HEK293T (cell line): ENCODE measurements around the gene GZMH.

Experiments used
- CTCF ChIA-PET: fragments of 350-600 bp; formaldehyde crosslinking; extraction: SDS; loops from one replicate; lab custom pipeline; 2021; ENCODE audit warnings: antibody characterized with exemption, inconsistent platforms; lab: Yijun Ruan, JAX
- POLR2A ChIA-PET: fragments of 350-600 bp; formaldehyde crosslinking; extraction: SDS; loops from one replicate; lab custom pipeline; 2020; ENCODE audit warnings: antibody characterized with exemption, inconsistent platforms; lab: Yijun Ruan, JAX
- DNase-seq: peaks from one replicate; pipeline ENCODE4 v3.0.0; 2012; ENCODE audit warnings: mixed read lengths; ENCODE audit errors: extremely low spot score
- ARNT ChIP-seq: fragments of 450-650 bp; IDR thresholded peaks from 2 replicates; pipeline ENCODE4 v1.6.1; 2017; ENCODE audit warnings: mild to moderate bottlenecking
- BHLHE40 ChIP-seq: fragments of 450-650 bp; IDR thresholded peaks from 2 replicates; pipeline ENCODE4 v1.6.1; 2016; ENCODE audit warnings: mild to moderate bottlenecking, moderate library complexity, borderline replicate concordance
- CTBP1 ChIP-seq: fragments of 450-650 bp; IDR thresholded peaks from 2 replicates; pipeline ENCODE4 v1.6.1; 2016; ENCODE audit warnings: borderline replicate concordance
- ELF4 ChIP-seq: fragments of 450-650 bp; IDR thresholded peaks from 2 replicates; pipeline ENCODE4 v1.6.1; 2017; ENCODE audit warnings: antibody characterized with exemption
- FOXA1 ChIP-seq: fragments of 450-650 bp; IDR thresholded peaks from 2 replicates; pipeline ENCODE4 v1.6.1; 2016; ENCODE audit warnings: mild to moderate bottlenecking
- FOXK2 ChIP-seq: fragments of 450-650 bp; IDR thresholded peaks from 2 replicates; pipeline ENCODE4 v1.6.1; 2016; ENCODE audit warnings: mild to moderate bottlenecking
- FOXM1 ChIP-seq: fragments of 450-650 bp; IDR thresholded peaks from 2 replicates; pipeline ENCODE4 v1.6.1; 2017; ENCODE audit warnings: mild to moderate bottlenecking, borderline replicate concordance
- HDGF ChIP-seq: fragments of 450-650 bp; IDR thresholded peaks from 2 replicates; pipeline ENCODE4 v1.6.1; 2017; ENCODE audit warnings: antibody characterized with exemption, borderline replicate concordance
- L3MBTL2 ChIP-seq: fragments of 450-650 bp; conservative IDR thresholded peaks from 2 replicates; pipeline ENCODE4 v1.6.1; 2016; ENCODE audit warnings: mild to moderate bottlenecking
- LEF1 ChIP-seq: fragments of 450-650 bp; IDR thresholded peaks from 2 replicates; pipeline ENCODE4 v1.6.1; 2017; ENCODE audit warnings: mild to moderate bottlenecking, borderline replicate concordance
- NFRKB ChIP-seq: fragments of 450-650 bp; IDR thresholded peaks from 2 replicates; pipeline ENCODE4 v1.6.1; 2016; ENCODE audit warnings: mild to moderate bottlenecking, moderate library complexity
- SP1 ChIP-seq: fragments of 450-650 bp; IDR thresholded peaks from 2 replicates; pipeline ENCODE4 v1.6.1; 2017
- SUZ12 ChIP-seq: fragments of 450-650 bp; IDR thresholded peaks from 2 replicates; pipeline ENCODE4 v1.6.1; 2016; ENCODE audit warnings: mild to moderate bottlenecking
- TARDBP ChIP-seq: fragments of 450-650 bp; IDR thresholded peaks from 2 replicates; pipeline ENCODE4 v1.6.1; 2016
- ZNF384 ChIP-seq: fragments of 450-650 bp; IDR thresholded peaks from 2 replicates; pipeline ENCODE4 v1.6.1; 2016
- TF ChIP-seq, protein P1 (sequence below): fragments of 450-650 bp; IDR thresholded peaks from 2 replicates; pipeline ENCODE4 v1.6.1; 2016

GZMH gene

DNA sequence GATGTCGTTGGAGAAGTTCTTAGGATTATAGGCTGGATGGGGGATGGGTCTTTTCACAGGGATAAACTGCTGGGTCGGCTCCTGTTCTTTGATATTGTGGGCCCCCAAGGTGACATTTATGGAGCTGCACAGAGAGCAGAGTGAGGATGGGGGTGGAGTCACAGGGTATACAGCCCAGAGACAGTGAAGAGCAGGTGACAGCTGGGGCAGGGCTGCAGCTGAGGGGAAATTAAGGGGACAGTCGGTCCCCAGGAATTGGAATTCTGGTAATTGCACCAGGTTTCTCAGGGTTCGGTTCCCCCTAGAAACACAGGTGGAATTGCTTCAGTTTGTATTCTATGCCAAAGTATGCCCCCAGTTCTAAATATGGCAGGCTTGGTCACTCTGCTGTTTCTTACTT is 22.9 kb upstream of the GZMH start:
- no peak for TF ChIP-seq FOXK2
- no peak for TF ChIP-seq TARDBP
- no peak for TF ChIP-seq ELF4
- no peak for TF ChIP-seq HDGF
- TF ChIP-seq BHLHE40, result no peak
- no peak for TF ChIP-seq CTBP1
- TF ChIP-seq L3MBTL2, result no peak
- no peak for TF ChIP-seq SP1
- TF ChIP-seq ARNT, result no peak
- TF ChIP-seq NFRKB, result no peak
- TF ChIP-seq ZNF384, result no peak
- no peak for TF ChIP-seq LEF1
- TF ChIP-seq, protein P1, sequence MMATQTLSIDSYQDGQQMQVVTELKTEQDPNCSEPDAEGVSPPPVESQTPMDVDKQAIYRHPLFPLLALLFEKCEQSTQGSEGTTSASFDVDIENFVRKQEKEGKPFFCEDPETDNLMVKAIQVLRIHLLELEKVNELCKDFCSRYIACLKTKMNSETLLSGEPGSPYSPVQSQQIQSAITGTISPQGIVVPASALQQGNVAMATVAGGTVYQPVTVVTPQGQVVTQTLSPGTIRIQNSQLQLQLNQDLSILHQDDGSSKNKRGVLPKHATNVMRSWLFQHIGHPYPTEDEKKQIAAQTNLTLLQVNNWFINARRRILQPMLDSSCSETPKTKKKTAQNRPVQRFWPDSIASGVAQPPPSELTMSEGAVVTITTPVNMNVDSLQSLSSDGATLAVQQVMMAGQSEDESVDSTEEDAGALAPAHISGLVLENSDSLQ, result no peak
- no peak for TF ChIP-seq FOXA1
- no peak for TF ChIP-seq SUZ12
- TF ChIP-seq FOXM1, result no peak
- no peak for DNase-seq
- ChIA-PET POLR2A (no interaction called here), CTCF (no interaction called here)

DNA sequence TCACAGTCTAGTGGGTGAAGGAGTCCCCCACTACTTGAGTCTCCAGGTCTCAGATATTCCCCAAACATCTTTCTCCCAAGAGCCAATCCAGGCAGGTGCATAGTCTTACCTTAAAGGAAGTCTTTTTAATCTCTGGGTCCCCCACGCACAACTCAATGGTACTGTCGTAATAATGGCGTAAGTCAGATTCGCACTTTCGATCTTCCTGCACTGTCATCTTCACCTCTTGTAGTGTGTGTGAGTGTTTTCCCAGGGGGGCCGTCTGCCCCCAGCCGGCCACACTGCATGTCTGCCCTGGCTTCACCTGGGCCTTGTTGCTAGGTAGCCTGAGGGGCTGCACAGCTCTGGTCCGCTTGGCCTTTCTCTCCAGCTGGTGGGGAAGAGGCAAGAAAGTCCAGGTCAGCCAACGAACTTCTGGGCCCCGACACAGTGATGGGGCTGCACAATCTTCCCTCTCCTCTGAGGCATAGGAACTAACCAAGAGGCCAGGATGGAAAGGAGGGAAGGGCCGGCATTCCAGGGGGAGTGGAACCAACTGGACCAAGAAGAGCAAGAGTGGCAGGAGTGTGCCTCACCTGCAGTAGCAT is 22.4 kb upstream of the GZMH start:
- TF ChIP-seq FOXK2, result no peak
- TF ChIP-seq TARDBP, result no peak
- no peak for TF ChIP-seq CTBP1
- TF ChIP-seq, protein P1, result no peak
- TF ChIP-seq SUZ12, result no peak
- CTCF ChIA-PET, result no interaction called here
- POLR2A ChIA-PET, result no interaction called here
- no peak for DNase-seq

DNA sequence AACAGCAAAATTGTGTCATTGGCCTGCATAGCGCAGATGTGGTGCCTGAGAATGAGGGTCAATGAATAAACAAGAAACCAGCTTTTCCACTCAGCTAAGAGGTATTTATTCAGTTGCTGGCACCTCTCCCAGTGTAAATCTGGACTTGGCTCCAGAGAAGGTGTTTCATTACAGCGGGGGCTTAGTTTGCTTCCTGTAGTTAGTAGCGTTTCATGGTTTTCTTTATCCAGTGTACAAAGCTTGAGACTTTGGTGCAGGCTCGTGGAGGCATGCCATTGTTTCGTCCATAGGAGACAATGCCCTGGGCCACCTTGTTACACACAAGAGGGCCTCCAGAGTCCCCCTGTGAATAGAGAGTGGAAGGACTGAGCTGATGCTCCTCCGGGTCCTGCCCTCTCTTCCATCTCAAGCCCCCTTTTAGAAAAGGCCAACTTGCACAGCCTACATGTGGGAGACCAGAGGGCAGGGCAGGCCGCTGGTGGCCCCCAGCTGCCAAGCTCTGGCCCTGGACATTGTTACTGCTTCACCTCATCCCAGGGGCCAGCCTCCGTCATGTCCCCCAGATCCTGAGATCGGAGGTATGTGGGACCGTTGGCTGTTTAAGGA is 21.5 kb upstream of the GZMH start:
- POLR2A ChIA-PET, result no interaction called here
- TF ChIP-seq FOXM1, result no peak
- no peak for TF ChIP-seq ARNT
- TF ChIP-seq L3MBTL2, result no peak
- TF ChIP-seq FOXA1, result no peak
- no peak for TF ChIP-seq FOXK2
- TF ChIP-seq CTBP1, result no peak
- TF ChIP-seq NFRKB, result no peak
- TF ChIP-seq TARDBP, result no peak
- TF ChIP-seq, protein P1, result no peak
- TF ChIP-seq HDGF, result no peak
- no peak for TF ChIP-seq SUZ12
- no peak for TF ChIP-seq ELF4
- CTCF ChIA-PET, result no interaction called here
- no peak for DNase-seq

DNA sequence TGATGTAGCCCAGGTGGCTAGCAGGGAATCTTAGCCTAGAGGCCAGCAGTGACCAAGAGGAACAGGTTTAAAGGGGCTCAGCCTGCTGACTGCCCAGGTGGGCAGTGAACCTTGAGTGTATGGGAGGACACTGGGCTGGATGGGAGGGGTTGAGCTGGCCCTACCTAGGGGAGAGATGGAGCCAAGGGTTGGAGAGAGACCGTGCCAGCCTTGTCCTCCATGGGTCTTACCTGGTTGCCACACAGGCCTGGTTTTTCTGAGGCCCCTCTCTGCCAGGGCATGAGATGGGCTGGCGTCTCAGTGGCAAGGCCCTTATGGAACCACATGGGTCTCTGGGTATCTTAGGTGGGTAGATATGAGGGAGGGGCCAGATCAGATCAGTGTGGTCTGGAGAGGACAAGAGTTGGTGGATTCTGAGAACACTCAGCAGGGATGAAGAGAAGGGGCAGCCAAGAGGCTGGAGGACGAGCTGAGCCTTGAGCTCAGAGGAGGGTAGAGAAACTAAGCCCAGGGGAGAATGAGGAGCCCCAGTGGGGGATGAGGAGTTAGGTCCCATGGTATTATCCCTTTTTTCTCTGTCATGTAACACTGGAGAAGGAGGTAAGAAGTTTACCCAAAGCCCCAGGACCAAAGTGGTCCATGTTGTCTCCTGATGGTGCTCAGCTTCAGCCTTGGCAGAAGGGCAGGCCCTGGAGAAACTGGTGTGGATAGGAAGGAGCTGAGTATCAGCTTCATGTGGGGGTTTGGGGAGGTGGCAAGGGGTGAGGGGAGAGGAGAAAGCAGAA is 20.8 kb upstream of the GZMH start:
- ChIA-PET CTCF (no interaction called here), POLR2A (no interaction called here)
- no peak for DNase-seq
- TF ChIP-seq FOXK2, result no peak
- TF ChIP-seq HDGF, result no peak

DNA sequence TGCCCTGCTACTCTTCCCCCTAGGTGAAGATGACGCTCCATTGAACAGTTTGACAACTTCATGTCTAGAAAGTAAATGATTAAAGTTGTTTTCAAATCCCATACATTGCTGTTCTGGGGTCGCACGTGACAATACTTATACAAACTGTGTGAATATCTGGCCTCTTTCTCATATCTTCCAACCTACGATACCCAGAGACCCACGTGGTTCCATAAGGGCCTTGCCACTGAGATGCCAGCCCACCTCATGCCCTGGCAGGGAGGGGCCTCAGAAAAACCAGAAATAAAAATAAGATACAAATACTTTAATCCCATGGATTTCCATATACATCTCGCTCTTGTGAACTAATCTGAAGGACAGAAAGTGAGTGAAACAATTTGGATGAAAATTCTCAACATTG is 20.0 kb upstream of the GZMH start:
- ChIA-PET CTCF (no interaction called here), POLR2A (no interaction called here)
- TF ChIP-seq ELF4 (no peak), ZNF384 (no peak), BHLHE40 (no peak), ARNT (no peak), SUZ12 (no peak), FOXA1 (no peak), SP1 (no peak), HDGF (no peak), L3MBTL2 (no peak), NFRKB (no peak), FOXM1 (no peak)
- TF ChIP-seq, protein P1, result no peak
- DNase-seq, result no peak

DNA sequence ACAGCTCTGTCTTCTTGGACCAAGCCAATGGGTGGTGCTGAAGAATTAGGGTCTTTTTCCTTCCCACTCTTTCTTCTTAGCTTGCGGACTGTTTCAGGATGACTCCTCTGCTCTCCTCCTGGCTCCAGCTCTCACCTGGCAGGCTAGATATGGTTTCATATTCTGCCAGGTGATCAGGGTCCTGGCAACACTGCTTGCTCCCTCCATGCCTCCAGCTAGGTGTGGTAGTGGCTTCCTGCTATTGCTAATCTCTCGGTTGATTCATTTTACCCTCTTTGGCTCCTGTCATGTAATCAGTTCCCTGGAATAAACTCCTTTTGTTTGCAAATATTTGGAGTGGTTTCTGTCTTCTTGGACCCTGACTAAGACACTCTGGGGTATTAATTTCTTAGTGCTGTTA is 4.3 kb upstream of the GZMH start:
- ChIA-PET CTCF (no interaction called here), POLR2A (no interaction called here)
- DNase-seq, result no peak
- TF ChIP-seq ZNF384, result no peak
- no peak for TF ChIP-seq L3MBTL2
- TF ChIP-seq FOXA1, result no peak
- no peak for TF ChIP-seq LEF1
- TF ChIP-seq SP1, result no peak
- TF ChIP-seq SUZ12, result no peak
- no peak for TF ChIP-seq FOXK2
- TF ChIP-seq BHLHE40, result no peak
- TF ChIP-seq TARDBP, result no peak
- TF ChIP-seq FOXM1, result no peak
- TF ChIP-seq HDGF, result no peak
